NCI-H1417 treated with DMSO at 0.1 percent for 48 hours (cell line): ENCODE data around the gene CST7.

Experiments
- DNase-seq: peaks from one replicate; lab custom pipeline; 2025; lab: John Stamatoyannopoulos, UW

The CST7 gene

DNA sequence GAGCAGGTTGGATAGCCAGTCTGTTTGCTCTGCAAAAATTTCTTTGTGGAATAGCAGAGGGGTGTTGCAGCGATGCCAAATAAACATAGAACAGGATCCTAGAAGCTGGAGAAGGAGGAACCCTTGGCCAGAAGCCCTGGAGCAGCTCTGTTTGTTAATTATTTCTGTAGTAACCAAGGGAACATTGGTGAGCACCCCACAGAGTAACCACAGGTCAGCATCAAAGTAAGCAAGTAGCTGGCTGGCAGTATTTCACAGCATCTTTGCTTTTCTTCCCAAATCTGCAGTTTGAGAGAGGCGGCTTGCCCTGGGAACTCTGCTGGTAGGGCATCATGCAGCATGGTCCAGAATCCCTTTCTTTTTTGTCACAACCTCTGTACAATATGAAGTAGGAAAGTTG is 56.2 kb downstream of the CST7 start:
- DNase-seq: no peak

GRCh38 chr20:25005661-25006060 is 56.6 kb downstream of the CST7 start:
- no peak for DNase-seq

GRCh38 chr20:25006431-25007167 is 57.5 kb downstream of the CST7 start:
- DNase-seq: no peak

GRCh38 chr20:25007491-25008305 is 58.6 kb downstream of the CST7 start:
- no peak for DNase-seq

- no peak for DNase-seq
These were observed 59.5 kb downstream of the CST7 start for GRCh38 chr20:25008388-25009217.
